ENCODE measurements around the gene PTH1R. TPM values are rescaled to one million over a fixed set of nuclear protein-coding genes. Genes with fewer than 3 reads are reported as not detected.

PTH1R gene
- total RNA-seq, 1 donor from 2014 or later: 36.4 TPM

DNA sequence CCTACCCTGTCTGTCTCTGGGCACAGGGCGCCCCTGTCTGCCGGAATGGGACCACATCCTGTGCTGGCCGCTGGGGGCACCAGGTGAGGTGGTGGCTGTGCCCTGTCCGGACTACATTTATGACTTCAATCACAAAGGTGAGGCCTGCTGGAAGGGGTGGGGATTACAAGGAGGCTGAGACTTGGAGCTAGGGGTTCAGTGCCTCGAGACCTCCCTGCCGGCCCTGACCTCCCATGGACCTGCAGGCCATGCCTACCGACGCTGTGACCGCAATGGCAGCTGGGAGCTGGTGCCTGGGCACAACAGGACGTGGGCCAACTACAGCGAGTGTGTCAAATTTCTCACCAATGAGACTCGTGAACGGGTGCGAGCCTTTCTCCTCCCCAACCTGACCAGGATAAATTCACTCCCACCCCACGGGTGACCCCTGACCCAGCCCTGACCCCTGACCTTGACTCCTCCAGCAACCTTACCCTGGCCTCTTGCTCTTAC, 20.4 kb downstream of the PTH1R start:
- no peak for DNase-seq (ENCODE audit: low spot score in 2 of 2, unreplicated experiment in 2 of 2)
- no peaks in the 10 kb centered on the region for H3K36me3 Mint-ChIP-seq
- peaks cover 9% of the 10 kb centered on the region for H3K27me3 Mint-ChIP-seq (ENCODE audit: low read depth)
- TF ChIP-seq, protein P1, sequence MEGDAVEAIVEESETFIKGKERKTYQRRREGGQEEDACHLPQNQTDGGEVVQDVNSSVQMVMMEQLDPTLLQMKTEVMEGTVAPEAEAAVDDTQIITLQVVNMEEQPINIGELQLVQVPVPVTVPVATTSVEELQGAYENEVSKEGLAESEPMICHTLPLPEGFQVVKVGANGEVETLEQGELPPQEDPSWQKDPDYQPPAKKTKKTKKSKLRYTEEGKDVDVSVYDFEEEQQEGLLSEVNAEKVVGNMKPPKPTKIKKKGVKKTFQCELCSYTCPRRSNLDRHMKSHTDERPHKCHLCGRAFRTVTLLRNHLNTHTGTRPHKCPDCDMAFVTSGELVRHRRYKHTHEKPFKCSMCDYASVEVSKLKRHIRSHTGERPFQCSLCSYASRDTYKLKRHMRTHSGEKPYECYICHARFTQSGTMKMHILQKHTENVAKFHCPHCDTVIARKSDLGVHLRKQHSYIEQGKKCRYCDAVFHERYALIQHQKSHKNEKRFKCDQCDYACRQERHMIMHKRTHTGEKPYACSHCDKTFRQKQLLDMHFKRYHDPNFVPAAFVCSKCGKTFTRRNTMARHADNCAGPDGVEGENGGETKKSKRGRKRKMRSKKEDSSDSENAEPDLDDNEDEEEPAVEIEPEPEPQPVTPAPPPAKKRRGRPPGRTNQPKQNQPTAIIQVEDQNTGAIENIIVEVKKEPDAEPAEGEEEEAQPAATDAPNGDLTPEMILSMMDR (IDR thresholded peaks at IDR 0.05; ENCODE audit: unreplicated experiment): no peak
- no peaks in the 10 kb centered on the region for H3K9me3 Mint-ChIP-seq
- H3K4me1 Mint-ChIP-seq: no peaks in the 10 kb centered on the region
- H3K27ac Mint-ChIP-seq: no peak overlapping the region
- H3K4me3 Mint-ChIP-seq: no peak overlapping the region

GRCh38 chr3:46898321-46899150, 21.0 kb downstream of the PTH1R start:
- TF ChIP-seq, protein P1 (IDR thresholded peaks at IDR 0.05; ENCODE audit: unreplicated experiment): no peak
- no peaks in the 10 kb centered on the region for H3K36me3 Mint-ChIP-seq
- peaks cover 5% of the 10 kb centered on the region for H3K27me3 Mint-ChIP-seq (ENCODE audit: low read depth)
- no peaks in the 10 kb centered on the region for H3K9me3 Mint-ChIP-seq
- no peaks in the 10 kb centered on the region for H3K4me1 Mint-ChIP-seq
- H3K4me3 Mint-ChIP-seq: no peak overlapping the region
- H3K27ac Mint-ChIP-seq: no peak overlapping the region
- DNase-seq (ENCODE audit: low spot score in 2 of 2, unreplicated experiment in 2 of 2): no peak

DNA sequence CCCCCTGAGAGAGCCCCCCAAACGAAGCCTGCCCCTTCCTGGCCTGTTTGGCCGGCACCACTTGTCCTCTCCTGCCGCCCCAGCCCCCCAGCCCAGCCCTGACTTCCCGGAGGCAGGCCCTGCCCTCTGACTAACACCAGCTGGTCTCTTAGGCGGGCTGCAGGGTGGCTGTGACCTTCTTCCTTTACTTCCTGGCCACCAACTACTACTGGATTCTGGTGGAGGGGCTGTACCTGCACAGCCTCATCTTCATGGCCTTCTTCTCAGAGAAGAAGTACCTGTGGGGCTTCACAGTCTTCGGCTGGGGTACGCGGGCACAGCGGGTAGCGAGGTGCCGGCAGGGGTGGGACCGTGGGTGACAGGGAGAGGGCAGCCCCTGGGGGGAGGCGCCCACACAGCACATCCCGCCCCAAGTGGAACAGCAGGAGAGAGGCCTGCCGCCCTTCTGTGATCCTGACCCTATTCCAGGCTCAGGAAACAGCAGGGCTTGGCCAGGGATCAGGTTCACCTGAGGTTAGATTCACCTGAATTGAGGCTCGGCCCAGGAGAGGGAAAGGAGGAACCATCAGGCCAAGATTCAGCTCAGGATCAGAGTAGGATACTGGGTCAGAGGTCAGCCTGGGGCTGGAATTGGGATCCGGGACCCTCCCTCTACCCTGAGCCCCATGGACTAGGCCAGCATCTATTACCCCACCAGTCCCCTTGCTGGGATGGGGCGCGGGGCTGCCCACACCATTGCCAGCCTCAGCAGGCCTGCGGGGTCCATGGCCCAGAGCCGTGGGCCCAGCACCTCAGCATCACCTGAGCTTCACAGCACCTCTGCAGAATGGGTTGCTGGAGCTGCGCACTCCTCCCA, 21.9 kb downstream of the PTH1R start:
- Mint-ChIP-seq H3K4me3 (no peak overlapping the region), H3K4me1 (no peaks in the 10 kb centered on the region), H3K36me3 (no peaks in the 10 kb centered on the region), H3K27ac (no peak overlapping the region), H3K9me3 (no peaks in the 10 kb centered on the region), H3K27me3 (ENCODE audit: low read depth) (no peaks in the 10 kb centered on the region)
- DNase-seq (ENCODE audit: low spot score in 2 of 2, unreplicated experiment in 2 of 2): no peak
- TF ChIP-seq, protein P1 (IDR thresholded peaks at IDR 0.05; ENCODE audit: unreplicated experiment): no peak

- Mint-ChIP-seq H3K27ac (no peak overlapping the region), H3K4me3 (no peak overlapping the region), H3K9me3 (no peaks in the 10 kb centered on the region), H3K27me3 (ENCODE audit: low read depth) (no peaks in the 10 kb centered on the region), H3K36me3 (no peaks in the 10 kb centered on the region), H3K4me1 (no peaks in the 10 kb centered on the region)
- DNase-seq (ENCODE audit: low spot score in 2 of 2, unreplicated experiment in 2 of 2): no peak
- TF ChIP-seq, protein P1 (IDR thresholded peaks at IDR 0.05; ENCODE audit: unreplicated experiment): no peak
These were observed 22.4 kb downstream of the PTH1R start for GRCh38 chr3:46900007-46900292.

GRCh38 chr3:46900356-46900755, 22.8 kb downstream of the PTH1R start:
- TF ChIP-seq, protein P1 (IDR thresholded peaks at IDR 0.05; ENCODE audit: unreplicated experiment): no peak
- Mint-ChIP-seq H3K4me3 (no peak overlapping the region), H3K36me3 (no peaks in the 10 kb centered on the region), H3K27me3 (ENCODE audit: low read depth) (no peaks in the 10 kb centered on the region), H3K9me3 (no peaks in the 10 kb centered on the region), H3K4me1 (no peaks in the 10 kb centered on the region), H3K27ac (no peak overlapping the region)
- no peak for DNase-seq (ENCODE audit: low spot score in 2 of 2, unreplicated experiment in 2 of 2)

Measured in mesothelial cell of epicardium (in vitro differentiated cells).